PC-3 (cell line): Measurements from ENCODE around the gene ZNF512B. TPM values are rescaled to one million over a fixed set of nuclear protein-coding genes. Genes with fewer than 3 reads are reported as not detected.

ENCODE experiments used
- ATAC-seq: fragments of 200-7000 bp; cut with Tn5 transposase; 2 replicates; pipeline ENCODE4 v1.9.1; 2020; ENCODE audit warnings: mild to moderate bottlenecking, moderate library complexity
- BruUV-seq: library from RNA; stranded (reverse); fragments of 400-500 nt; replicated peaks from 2 replicates; lab custom pipeline; 2021; lab: Mats Ljungman, UMichigan
- CTCF ChIA-PET: fragments of 300-600 bp; sonication (Branson Sonifier 250); formaldehyde crosslinking; loops from one replicate; lab custom pipeline; 2022; ENCODE audit warnings: antibody characterized with exemption; lab: Charles Lee
- POLR2A ChIA-PET: fragments of 300-600 bp; sonication (Branson Sonifier 250); formaldehyde crosslinking; loops from one replicate; lab custom pipeline; 2022; ENCODE audit warnings: antibody characterized with exemption; ENCODE audit not compliant: unreplicated experiment; lab: Charles Lee
- DNase-seq: peaks from one replicate; pipeline ENCODE4 v3.0.0-alpha.2; 2015
- H2AFZ ChIP-seq: fragments of 300-600 bp; sonication (generic); 2 replicates; pipeline ENCODE4 v1.6.0; 2016; ENCODE audit warnings: antibody characterized with exemption, low read length
- H3F3A ChIP-seq: fragments of 300-600 bp; sonication (generic); one replicate; pipeline ENCODE4 v1.6.0; 2017; ENCODE audit warnings: antibody characterized with exemption, low read length, control low read depth, mild to moderate bottlenecking; ENCODE audit not compliant: unreplicated experiment
- H3K27ac ChIP-seq: fragments of 300-600 bp; sonication (generic); 2 replicates; pipeline ENCODE4 v1.5.1; 2016; ENCODE audit warnings: mild to moderate bottlenecking, low read length
- H3K27me3 ChIP-seq: fragments of 300-600 bp; sonication (generic); 2 replicates; pipeline ENCODE4 v1.6.1; 2016; ENCODE audit warnings: low read length, mixed read lengths
- H3K36me3 ChIP-seq: fragments of 300-600 bp; sonication (generic); 2 replicates; pipeline ENCODE4 v1.6.1; 2016; ENCODE audit warnings: low read depth, mixed run types, low read length, mixed read lengths
- H3K4me1 ChIP-seq: fragments of 300-600 bp; sonication (generic); 2 replicates; pipeline ENCODE4 v1.5.1; 2016; ENCODE audit warnings: low read length; ENCODE audit not compliant: insufficient read depth
- H3K4me2 ChIP-seq: fragments of 300-600 bp; sonication (generic); 2 replicates; pipeline ENCODE4 v1.6.0; 2016; ENCODE audit warnings: low read length
- H3K4me3 ChIP-seq: fragments of 300-600 bp; sonication (generic); 2 replicates; pipeline ENCODE4 v1.5.1; 2016; ENCODE audit warnings: mild to moderate bottlenecking, low read length, mixed read lengths
- H3K79me2 ChIP-seq: fragments of 300-600 bp; sonication (generic); 2 replicates; pipeline ENCODE4 v1.6.1; 2017; ENCODE audit warnings: low read length, mixed read lengths
- H3K9ac ChIP-seq: fragments of 300-600 bp; sonication (generic); 2 replicates; pipeline ENCODE4 v1.6.0; 2016; ENCODE audit warnings: mild to moderate bottlenecking, low read length
- H3K9me2 ChIP-seq: fragments of 300-600 bp; sonication (generic); replicated peaks from 2 replicates; pipeline ENCODE4 v1.6.1; 2016; ENCODE audit warnings: mixed run types, low read length, mixed read lengths
- H3K9me3 ChIP-seq: fragments of 300-600 bp; sonication (generic); 2 replicates; pipeline ENCODE4 v1.6.1; 2016; ENCODE audit warnings: low read length, mixed read lengths
- H4K20me1 ChIP-seq: fragments of 300-600 bp; sonication (generic); 2 replicates; pipeline ENCODE4 v1.6.1; 2016; ENCODE audit warnings: low read length, mixed read lengths
- EZH2 ChIP-seq: fragments of 300-600 bp; sonication (generic); IDR thresholded peaks from one replicate; pipeline ENCODE4 v1.6.1; 2017; ENCODE audit warnings: antibody characterized with exemption, mild to moderate bottlenecking, low read length; ENCODE audit not compliant: unreplicated experiment
- EZH2phosphoT487 ChIP-seq: fragments of 300-600 bp; sonication (generic); IDR thresholded peaks from 2 replicates; pipeline ENCODE4 v1.6.1; 2018; ENCODE audit warnings: mild to moderate bottlenecking, antibody characterized with exemption, low read length, borderline replicate concordance
- intact Hi-C: fragments of 100-400 bp; cut with micrococcal nuclease; formaldehyde crosslinking; loops from 2 replicates; pipeline ENCODE4 v1.9.0; 2023
- total RNA-seq: library from RNA; depleted of rRNA; stranded (reverse); fragments of >200 nt; gene quantifications from 2 replicates; pipeline ENCODE4 v1.2.3, GENCODE V29; 2014
- TF ChIP-seq, protein P1 (sequence below): fragments of 300-600 bp; sonication (generic); conservative IDR thresholded peaks from 2 replicates; pipeline ENCODE4 v1.5.1; 2017; ENCODE audit warnings: antibody characterized with exemption, low read depth, mild to moderate bottlenecking, low read length

Gene ZNF512B
- total RNA-seq, 1 experiment from 2014 or later: 18.0 TPM

DNA sequence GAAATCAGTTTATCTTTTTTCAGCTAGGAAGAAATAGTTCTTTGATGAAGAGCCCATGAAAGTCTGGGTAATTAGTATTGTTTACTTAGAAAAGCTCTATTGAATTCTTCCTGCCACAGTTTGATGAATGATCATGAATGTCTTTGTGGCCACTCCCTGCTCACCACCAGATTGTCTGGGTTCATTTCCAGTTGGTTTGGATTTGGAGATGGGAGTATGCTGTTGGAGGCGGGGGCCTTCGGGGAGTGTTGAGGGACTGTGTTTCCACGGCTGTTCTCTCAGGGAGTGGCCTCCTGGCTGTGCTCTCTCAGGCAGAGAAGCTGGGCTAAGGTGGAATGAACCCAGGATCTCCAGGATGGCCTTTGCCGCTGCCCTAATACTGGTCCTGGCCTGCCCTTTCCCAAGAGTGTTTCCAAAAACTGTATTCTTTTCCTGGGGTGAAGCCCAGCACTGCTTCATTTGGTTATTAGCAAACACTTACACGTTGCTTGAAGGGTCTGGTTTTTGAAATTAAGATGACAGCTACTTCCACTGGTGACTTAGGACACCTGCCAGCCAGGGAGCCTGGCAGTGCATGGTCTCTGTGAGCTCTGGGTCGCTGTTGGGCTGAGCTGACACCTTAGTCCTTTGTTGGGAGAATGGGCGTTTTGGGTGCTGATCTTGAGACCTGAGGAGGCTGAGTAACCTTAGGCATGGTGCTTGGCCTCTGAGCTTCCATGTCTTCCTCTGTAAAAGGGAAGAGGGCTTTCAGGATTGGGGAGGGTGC lies 34.4 kb upstream of the ZNF512B start:
- Histone ChIP-seq H2AFZ (no peak overlapping the region), H3K9ac (no peak overlapping the region), H3K79me2 (0 out of 2 replicates have a peak, but pooled peaks cover 14% of the 10 kb centered on the region), H3K9me3 (no peaks in the 10 kb centered on the region), H3K4me1 (no peaks in the 10 kb centered on the region), H4K20me1 (no peaks in the 10 kb centered on the region), H3K4me2 (no peak overlapping the region), H3K4me3 (no peak overlapping the region), H3K9me2 (no peaks in the 10 kb centered on the region), H3K27me3 (no peaks in the 10 kb centered on the region), H3K36me3 (peaks cover 69% of the 10 kb centered on the region), H3K27ac (no peak overlapping the region), H3F3A (no peaks in the 10 kb centered on the region)
- ChIA-PET POLR2A (no interaction called here), CTCF (no interaction called here)
- BruUV-seq: no TSS peak
- intact Hi-C loops: no loop called here
- TF ChIP-seq EZH2phosphoT487 (no peak), EZH2 (no peak)
- TF ChIP-seq, protein P1, sequence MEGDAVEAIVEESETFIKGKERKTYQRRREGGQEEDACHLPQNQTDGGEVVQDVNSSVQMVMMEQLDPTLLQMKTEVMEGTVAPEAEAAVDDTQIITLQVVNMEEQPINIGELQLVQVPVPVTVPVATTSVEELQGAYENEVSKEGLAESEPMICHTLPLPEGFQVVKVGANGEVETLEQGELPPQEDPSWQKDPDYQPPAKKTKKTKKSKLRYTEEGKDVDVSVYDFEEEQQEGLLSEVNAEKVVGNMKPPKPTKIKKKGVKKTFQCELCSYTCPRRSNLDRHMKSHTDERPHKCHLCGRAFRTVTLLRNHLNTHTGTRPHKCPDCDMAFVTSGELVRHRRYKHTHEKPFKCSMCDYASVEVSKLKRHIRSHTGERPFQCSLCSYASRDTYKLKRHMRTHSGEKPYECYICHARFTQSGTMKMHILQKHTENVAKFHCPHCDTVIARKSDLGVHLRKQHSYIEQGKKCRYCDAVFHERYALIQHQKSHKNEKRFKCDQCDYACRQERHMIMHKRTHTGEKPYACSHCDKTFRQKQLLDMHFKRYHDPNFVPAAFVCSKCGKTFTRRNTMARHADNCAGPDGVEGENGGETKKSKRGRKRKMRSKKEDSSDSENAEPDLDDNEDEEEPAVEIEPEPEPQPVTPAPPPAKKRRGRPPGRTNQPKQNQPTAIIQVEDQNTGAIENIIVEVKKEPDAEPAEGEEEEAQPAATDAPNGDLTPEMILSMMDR: no peak
- DNase-seq (no peak), ATAC-seq (no peak)

DNA sequence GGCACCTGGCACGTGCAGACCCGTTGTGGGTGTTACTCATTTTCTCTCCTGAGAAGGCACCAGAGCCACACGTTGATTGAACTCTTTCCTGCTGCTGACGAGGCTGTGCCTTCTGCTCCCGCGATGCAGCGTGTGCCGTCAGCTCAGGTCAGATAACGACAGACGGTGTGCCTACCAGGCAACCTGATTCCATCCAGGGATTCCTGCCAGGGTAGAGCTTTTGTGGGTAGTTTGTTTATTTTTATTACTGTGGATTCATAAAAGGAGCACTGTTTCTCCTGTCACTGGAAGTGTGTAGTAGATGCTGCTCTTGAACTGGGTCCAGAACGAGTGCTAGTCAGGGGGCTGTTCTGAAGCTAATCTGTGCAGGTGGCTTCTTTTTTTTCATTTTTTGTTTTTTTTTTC lies 31.9 kb upstream of the ZNF512B start:
- no peak overlapping the region for H3K27ac ChIP-seq
- H3K4me3 ChIP-seq: no peak overlapping the region
- H3F3A ChIP-seq: no peaks in the 10 kb centered on the region
- ATAC-seq (peak; percentile 78), DNase-seq (no peak)
- H3K9me3 ChIP-seq: no peaks in the 10 kb centered on the region
- H3K36me3 ChIP-seq: peaks cover 62% of the 10 kb centered on the region
- H3K4me2 ChIP-seq: no peak overlapping the region
- H4K20me1 ChIP-seq: no peaks in the 10 kb centered on the region
- H3K79me2 ChIP-seq: 0 out of 2 replicates have a peak, but pooled peaks cover 5% of the 10 kb centered on the region
- H3K4me1 ChIP-seq: no peaks in the 10 kb centered on the region
- intact Hi-C loops: no loop called here
- H3K9ac ChIP-seq: no peak overlapping the region
- no peaks in the 10 kb centered on the region for H3K9me2 ChIP-seq
- CTCF ChIA-PET: interaction anchor here (1.1 kb wide), 1 partner anchor 37 kb away, joined by 3 read pairs; no protein-coding TSS in a partner anchor
- no peak for TF ChIP-seq EZH2phosphoT487
- TF ChIP-seq, protein P1: no peak
- TF ChIP-seq EZH2: no peak
- POLR2A ChIA-PET: interaction anchor here (0.6 kb wide), 1 partner anchor 21 kb away, joined by 3 read pairs; the partner anchor contains the start of gene PRPF6
- no TSS peak for BruUV-seq
- H2AFZ ChIP-seq: no peak overlapping the region
- H3K27me3 ChIP-seq: no peaks in the 10 kb centered on the region

DNA sequence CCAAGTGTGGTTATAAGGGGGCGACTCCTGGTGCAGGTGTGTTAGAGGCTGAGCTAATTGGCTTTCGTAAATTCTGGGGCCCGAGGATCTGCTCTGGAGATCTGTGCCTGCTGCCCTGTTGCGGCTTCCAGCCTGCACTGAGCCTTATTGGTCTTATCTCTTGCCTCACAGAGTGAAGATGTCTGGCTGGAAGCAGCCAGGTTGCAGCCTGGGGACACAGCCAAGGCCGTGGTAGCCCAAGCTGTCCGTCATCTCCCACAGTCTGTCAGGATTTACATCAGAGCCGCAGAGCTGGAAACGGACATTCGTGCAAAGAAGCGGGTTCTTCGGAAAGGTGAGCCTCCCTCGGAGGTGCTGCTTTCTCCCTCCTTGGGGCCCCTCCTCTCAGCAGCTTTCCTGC lies 31.2 kb upstream of the ZNF512B start:
- H3K79me2 ChIP-seq: 0 out of 2 replicates have a peak, but pooled peaks cover 5% of the 10 kb centered on the region
- H2AFZ ChIP-seq: no peak overlapping the region
- no peaks in the 10 kb centered on the region for H3K9me2 ChIP-seq
- ChIA-PET CTCF (interaction anchor here (1.1 kb wide), 1 partner anchor 38 kb away, joined by 3 read pairs; no protein-coding TSS in a partner anchor), POLR2A (no interaction called here)
- TF ChIP-seq, protein P1: no peak
- TF ChIP-seq EZH2phosphoT487 (no peak), EZH2 (no peak)
- no peak overlapping the region for H3K4me2 ChIP-seq
- H3F3A ChIP-seq: no peaks in the 10 kb centered on the region
- H3K27ac ChIP-seq: no peak overlapping the region
- no peaks in the 10 kb centered on the region for H3K4me1 ChIP-seq
- H3K9ac ChIP-seq: no peak overlapping the region
- H3K4me3 ChIP-seq: no peak overlapping the region
- H3K27me3 ChIP-seq: no peaks in the 10 kb centered on the region
- no TSS peak for BruUV-seq
- H4K20me1 ChIP-seq: no peaks in the 10 kb centered on the region
- H3K9me3 ChIP-seq: no peaks in the 10 kb centered on the region
- ATAC-seq (no peak), DNase-seq (no peak)
- H3K36me3 ChIP-seq: peaks cover 63% of the 10 kb centered on the region
- intact Hi-C loops: no loop called here
